NCI-H510A (cell line): Measurements from ENCODE around the gene NAA10.

Source experiments
- DNase-seq: peaks from one replicate; lab custom pipeline; 2025; lab: John Stamatoyannopoulos, UW

Gene NAA10

DNA sequence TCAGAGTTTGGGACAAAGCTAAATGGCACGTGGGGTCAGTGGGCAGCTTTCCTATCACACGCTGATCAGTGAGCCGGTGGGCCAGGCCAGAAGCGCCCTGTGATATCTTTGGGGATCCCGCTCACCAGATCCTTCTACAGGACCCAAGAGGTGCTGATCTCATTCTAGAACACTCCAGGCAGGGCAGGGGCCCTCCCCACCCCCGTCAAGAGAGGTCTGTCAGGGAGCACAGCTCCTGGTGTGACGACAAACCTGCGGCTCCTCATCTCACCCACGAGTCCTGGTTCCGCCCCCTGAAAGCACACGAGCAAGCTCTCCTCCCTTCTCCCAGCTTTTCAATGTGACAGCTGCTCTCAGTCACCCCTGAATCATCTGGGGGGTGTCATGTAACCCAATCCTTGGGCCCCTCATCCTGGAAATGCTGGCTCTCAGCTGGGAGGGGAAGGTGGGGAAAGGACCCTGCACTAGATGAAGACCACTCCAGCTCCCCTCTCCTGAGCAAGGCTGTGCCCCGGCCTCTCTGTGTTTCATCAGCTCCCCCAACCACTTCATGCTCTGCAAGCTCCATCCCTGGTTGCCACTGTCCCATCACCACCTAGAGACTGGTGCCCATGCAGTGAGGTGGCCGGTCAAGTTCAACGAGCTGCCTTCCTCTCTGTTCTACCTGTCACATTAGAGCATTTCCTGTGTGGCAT is 32.2 kb upstream of the NAA10 start:
- DNase-seq = no peak

DNA sequence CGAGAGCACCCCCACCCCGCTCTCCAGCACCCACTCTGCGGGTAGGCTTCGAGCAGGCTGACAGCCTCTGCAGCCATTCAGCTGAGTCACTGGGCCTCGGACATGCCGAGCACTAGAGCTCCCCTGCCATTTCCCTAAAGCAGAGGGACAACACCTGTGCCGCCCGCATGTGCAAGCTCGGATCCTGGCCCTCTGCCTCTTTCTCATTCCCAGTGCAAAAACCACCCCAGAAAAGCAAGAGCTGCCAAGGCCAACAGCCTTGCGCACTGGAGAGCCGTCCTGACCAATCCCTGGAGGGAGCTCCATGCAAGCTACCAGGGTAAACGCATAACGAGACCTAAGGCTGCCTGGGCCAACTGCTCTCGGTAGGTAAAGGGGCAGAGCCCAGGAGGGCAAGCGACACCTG is 31.4 kb upstream of the NAA10 start:
- no peak for DNase-seq

DNA sequence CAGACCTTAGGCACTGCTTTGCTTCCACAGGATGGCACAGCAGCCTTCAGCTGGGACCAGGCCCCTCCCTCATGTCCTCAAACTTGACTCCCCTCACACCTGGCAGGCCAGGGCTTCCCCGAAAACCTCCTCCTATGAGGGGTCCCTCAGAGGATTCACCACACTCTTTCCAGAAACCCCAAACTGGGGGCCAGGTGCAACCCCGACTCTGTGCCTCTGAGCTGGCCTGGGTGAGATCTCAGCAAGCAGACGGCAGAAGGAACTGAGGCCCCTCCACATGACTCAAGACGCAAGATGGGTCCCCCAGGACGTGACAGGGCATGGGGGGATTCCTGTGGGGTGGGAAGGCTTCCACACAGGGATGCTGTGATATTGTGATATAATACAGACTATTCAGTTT is 30.6 kb upstream of the NAA10 start:
- no peak for DNase-seq

DNA sequence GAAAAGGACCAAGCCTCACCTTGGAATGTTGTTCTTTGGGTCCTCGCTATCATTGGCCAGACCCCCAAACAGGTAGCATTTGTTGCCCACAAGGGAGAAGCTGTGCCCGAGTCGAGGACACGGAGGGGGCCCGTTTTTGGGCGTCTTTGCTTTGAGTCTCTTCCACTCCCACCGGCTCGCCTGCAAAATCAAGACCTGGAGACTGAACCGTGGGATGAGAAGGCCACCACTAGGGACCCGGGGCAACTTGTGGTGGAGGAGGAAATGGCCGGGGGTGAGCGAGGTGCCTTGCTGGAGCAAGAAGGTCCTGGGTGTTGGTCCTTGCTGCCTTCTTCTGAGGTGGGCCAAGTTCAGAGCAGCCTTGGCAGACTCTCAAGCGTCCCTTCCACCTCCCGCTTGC is 29.3 kb upstream of the NAA10 start:
- DNase-seq = no peak

DNA sequence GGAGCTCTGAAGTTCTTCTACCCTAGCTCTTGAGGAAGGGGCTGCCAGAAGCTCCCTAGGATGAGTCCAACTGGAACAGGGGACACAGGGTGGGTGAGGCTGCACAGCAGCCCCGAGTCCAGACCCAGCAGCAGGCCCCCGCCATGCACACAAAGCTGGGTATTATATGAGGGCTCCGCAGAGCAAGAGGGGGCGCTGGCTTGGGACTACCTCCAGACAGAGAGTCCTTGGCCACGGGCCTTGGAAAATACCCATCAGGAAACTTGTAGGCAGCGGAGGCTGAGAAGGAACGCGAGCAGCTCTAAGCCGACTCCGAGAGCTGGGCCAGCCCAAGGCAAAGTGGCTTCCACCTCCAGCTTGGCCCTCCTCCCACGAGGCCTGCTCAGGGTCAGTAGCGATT is 28.7 kb upstream of the NAA10 start:
- DNase-seq = no peak

DNA sequence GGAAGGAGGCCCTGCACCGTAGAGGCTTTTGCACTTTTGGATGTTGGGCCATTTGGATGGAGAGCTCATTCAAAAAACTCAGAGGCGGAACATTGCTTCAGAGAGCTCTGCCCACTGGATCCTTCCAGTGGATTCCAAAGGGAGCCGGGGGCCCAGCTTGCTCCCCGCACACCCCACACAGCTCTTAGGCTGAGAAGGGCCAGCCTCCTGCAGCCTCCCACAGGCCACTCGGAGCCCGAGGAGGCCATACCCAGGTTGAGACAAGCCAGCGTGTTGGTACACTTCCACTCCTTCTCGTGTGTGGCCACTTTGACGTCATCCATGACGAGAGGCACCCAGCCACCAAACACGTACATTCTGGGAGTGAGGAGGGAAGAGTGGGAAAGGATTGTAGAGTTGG is 26.5 kb upstream of the NAA10 start:
- no peak for DNase-seq

DNA sequence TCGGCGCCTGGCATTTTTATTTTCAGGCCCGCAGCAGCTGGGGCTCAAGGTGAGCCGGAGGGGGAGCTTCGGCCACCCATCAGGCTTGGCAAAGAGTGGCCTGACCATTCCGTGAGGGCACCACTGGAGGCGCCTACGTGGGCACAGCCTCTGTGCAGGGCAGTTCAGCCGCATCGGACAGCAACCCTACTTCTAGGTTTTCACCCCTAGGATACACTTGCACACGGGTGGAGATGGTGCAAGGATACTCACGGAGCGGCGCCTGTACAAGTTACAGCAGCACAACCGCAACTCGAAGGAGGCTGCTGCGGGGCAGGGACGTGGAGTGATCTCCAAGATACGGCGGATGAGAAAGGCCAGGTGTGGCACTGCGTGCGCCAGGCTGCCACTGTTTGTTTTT is 25.9 kb upstream of the NAA10 start:
- no peak for DNase-seq

DNA sequence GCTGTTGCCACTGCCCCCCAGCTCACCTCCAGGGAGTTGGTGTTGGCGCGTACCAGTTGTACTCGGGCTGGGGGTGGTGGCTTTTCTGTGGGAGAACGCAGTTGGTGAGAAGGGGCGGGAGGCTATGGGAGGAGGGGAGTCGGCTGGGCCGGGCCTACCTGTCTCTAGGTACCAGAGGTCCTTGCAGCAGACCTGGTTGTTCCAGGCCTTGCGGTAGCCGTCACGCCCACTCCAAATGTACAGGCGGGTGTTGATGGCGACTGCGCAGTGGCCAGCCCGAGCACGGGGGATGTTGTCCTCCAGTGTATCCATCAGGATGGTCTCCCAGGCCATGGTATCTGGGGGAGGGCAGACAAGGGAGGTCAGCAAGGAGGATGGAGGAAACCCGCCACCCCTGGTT is 25.2 kb upstream of the NAA10 start:
- no peak for DNase-seq

DNA sequence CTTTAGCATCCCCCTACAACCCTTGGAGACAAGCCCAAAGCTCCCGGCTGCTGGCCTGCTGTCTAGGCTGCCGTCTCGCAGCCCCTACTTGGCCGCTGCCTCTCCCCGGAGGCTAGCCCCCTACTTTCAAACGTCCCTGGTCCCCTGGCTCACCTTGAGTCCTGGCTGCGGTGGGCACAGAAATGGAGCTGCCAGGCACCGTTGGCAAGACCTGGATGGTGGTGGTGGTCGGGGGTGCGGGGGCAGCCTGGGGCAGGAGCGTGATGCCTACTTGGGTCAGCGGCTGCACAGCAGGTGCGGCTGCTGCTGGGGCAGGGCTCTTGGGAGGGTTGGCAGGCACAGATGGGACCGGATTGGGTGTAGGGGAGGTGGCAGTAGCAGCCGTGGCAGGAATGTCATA is 24.8 kb upstream of the NAA10 start:
- DNase-seq = no peak

DNA sequence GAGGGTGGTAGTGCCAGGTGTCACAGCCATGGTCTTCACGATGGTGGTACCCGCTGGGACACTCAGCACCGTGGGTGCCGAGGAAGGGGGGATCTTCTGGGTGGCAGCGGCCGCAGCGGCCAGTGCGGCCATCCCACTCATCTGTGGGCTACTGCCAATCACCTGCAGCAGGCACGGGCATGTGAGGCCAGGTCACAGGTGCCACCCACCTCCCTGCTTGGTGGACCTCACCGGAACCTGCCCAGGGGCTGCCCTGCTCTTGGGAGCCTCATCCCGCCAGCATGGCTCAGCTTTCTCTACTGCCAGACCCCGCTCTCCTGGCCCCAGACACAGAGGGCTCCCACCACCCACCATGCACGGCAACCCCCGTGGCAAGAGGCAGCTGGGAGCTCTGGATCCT is 23.8 kb upstream of the NAA10 start:
- no peak for DNase-seq

DNA sequence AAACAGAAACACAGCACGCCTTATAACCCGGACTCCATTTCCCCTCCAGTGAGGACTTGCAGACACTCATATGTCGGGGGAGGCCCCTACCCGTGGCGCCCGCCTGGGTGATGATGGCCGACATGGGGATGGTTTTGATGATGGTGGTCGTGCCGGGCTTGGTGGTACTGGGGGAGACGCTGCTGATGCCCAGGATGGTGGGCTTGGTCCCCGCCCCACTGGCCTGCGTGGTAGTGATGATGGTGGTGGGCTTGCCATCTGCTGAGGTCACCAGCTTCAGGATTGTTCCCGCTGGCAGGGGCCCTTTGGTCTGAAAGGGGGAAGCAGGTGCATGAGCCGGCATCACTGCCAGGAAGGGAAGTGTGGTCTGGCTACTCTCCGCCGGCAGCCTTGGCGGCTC is 22.4 kb upstream of the NAA10 start:
- DNase-seq = no peak

DNA sequence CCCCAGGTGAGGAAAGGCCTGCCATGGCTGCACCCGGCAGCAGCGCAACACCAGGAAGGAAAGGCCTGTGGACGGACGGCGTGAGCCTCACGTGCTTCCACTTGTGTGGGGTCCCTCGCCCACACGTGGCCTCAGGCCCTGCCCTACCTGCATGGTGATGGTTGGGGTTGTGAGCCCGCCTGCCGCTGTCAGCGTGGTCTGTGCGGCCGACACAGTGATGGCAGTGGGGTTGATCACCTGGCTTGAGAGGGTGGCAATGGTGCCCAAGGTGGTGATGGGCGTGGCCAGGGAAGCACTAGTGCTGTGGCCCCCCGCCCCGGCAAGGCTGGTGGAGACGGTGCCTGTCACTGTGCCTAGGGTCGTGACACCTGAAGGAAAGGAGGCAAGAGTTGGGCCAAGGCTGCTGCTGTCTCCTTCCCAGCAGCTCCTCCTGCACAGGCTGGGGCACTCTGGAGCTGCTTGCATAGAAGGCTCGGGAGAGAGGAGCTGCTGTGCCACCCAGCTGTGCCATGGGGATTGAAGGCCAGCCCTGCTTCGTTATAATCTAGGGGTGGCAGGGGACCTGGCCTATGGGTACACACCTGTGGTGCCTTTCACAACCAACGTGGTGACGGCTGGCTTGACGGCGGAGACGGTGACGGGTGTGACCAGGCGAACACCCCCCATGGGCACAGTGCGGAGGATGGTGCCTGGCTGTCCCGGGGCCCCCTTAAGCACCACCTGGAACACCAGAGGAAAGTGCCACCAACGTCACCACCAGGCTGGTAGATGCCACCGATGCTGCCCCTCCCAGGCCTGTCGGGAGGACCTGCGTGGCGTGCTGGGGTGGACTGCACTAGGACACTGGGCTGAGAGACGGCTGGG is 21.4 kb upstream of the NAA10 start:
- no peak for DNase-seq

DNA sequence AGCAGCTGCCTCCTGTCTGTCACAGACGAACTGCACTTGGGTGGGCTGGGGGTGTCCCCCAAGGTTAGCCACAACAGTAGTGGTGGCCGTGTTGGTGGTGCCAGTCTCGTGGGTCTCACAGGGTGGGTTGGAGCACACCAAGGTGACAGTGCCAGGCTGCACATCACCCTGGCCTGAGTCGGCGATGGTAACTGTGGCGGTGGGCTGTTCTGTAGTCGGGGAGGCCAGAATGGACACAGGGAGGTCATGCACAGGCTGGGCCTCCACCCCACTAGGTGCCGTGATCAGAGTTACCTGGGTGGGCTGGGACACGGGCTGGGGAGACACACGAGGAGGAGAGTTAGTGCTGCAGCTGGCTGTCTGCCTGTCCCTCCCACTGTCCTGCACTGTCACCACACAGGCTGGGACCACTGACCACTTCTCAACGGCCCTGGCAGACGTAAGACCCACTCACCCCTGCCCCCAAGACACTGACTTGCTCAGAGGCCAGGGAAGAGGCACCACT is 20.4 kb upstream of the NAA10 start:
- no peak for DNase-seq

DNA sequence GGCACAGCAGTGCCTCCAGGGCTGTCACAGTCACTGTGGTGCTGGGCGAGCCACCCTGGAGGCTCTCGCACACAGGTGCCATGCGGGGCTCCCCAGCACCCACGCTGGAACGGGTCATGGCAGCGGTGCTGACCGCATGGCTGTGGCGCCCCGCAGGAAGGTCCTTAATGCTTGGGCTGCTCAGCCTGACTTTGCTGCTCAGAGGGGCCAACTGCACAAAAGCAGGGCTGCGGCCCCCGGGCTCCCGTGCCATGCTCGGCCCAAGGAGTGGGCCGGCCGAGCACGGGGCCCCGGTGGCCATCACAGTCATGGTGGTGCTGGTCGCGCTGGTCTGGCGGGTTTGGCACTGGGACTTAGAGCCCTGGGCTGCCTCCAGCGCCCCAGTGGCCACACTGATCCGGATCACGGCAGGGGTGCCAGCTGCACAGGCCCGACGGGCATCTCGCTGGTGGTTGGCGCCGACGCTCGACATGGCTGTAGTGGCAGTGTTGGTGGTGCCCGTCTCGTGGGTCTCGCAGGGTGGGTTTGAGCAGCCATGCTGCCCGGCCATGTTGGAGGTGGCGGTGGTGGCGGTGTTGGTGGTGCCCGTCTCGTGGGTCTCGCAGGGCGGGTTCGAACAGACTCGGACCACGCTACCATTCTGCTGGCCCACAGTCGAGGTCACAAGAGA is 19.9 kb upstream of the NAA10 start:
- no peak for DNase-seq

DNA sequence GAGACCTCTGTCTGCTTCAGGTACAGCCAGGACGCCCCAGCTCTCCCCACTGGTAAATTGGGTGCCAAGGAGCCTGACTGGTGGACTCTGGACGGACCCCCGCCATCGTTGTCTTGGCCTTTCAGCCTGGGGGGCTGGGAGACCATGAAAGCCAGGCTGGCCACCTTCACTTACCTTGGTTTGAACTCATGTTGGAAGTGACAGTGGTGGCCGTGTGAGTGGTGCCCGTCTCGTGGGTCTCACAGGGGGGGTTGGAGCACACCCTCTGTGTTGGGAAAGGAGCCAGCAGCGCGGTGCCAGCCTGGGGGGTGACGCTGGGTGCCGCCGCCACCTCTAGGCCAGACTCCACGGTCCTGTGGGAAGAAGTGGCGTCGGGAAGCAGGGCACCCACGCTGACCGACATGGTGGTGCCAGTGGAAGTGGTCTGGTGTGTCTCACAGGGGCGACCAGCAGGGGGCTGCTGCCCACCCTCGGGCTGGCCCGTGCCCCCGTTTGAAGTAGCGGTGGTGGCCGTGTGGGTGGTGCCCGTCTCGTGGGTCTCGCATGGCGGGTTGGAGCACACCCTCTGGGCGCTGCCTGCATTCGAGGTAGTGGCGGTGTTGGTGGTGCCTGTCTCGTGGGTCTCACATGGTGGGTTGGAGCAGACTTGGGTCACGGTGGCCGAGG is 19.2 kb upstream of the NAA10 start:
- DNase-seq = no peak

DNA sequence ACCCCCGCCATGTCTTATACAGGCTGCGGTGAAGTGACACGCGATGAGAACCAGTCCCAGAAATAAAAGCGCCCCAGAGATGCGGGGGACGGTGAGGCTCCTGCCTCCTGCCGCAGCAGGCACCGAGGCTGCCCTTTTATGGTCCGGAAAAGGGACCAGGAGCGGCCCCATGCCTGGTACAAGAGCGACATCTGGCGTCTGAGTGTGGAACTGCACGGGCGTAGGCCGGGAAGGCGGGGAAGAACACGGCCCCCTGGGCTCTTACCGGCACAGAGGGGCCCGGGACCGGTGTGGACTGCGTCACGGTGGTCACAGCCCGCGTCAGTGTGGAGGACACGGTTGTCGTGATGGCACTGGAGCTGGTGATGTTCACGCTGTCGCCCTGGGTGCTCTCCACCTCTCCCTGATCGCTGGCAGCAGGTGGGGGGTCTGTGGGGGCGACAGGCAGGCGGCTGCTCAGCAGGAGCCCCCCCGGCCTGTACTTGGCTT is 18.5 kb upstream of the NAA10 start:
- no peak for DNase-seq

DNA sequence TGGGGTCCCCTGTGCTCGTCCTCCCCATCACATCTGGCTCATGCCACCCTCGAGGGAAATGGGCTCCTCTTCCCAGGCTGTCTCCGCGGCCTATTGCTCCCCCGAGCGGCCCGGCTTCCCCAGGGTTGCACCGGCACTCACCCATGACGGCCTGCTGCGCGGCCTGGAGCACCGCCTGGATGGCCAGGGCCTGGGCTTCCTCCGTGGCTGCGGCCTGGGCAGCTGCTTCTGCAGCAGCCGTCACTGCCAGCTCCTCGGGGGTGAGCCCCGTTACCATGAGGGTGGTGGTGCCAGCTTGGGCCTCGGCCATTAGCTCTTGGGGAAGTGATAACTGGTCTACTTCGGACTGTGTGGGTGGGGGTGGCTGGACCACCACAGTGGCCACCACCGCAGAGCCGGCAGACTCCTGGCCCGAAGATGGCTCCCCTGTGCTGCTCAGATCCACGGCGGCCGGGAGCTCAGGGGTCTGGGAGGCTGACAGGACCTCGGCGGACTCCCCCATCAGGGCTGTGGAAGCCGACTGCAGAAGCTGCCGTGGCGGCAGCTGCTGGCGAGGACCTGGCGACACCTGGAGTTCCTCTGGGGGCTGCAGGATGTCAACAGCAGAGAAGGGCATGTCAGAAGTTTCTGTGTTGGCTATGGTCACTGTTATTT is 17.7 kb upstream of the NAA10 start:
- no peak for DNase-seq

DNA sequence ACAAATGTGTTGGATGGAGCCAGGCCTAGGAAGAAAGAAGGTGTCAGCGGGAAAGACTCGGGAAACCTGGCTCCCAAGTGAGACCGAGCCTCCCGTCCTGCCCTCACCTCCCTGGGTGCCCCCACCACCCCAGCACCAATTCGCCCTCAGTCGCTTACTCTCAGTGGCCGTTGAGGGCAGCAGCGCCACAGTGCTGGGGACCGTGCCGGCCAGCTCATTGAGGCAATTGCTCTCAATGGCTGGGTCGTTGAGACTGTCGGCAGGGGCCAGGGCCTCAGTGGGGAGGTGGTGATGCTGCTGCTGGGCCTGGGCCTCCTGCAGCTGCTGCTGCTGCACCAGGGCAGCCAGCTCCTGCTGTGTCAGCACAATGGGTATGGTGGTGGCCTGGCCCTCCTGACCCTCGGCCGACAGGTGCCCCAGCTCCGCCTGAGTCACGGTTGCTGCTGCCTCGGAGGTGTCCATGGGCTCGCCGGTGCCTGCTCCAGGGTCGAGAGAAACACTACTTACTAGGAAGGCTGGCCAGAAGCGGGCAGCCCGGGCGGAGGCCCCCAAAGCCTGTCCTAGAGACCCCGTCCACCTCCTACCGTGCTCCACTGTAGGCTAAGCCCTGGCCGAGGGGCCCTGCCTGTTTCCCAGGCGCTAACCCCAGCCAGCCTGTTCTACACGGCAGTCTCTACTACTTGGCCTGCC is 17.0 kb upstream of the NAA10 start:
- no peak for DNase-seq

DNA sequence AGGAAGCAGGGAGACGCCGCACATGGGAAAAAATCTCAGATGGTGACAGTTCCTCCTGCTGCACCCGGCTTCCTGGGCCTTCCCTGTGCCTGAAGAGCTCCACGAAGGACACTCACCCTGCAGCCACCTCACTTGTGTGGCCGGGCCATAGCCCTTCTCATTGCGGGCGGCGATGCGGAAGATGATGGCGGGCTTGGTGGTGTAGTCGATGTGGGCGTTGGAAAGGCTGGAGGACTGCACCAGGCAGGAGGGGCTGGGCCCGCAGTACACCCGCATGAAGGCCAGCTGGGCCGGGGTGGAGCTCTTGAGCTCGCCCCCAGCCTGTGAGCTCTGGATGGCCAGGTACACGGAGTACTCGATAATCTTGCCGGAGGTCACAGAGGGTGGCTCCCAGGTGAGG is 15.3 kb upstream of the NAA10 start:
- no peak for DNase-seq

DNA sequence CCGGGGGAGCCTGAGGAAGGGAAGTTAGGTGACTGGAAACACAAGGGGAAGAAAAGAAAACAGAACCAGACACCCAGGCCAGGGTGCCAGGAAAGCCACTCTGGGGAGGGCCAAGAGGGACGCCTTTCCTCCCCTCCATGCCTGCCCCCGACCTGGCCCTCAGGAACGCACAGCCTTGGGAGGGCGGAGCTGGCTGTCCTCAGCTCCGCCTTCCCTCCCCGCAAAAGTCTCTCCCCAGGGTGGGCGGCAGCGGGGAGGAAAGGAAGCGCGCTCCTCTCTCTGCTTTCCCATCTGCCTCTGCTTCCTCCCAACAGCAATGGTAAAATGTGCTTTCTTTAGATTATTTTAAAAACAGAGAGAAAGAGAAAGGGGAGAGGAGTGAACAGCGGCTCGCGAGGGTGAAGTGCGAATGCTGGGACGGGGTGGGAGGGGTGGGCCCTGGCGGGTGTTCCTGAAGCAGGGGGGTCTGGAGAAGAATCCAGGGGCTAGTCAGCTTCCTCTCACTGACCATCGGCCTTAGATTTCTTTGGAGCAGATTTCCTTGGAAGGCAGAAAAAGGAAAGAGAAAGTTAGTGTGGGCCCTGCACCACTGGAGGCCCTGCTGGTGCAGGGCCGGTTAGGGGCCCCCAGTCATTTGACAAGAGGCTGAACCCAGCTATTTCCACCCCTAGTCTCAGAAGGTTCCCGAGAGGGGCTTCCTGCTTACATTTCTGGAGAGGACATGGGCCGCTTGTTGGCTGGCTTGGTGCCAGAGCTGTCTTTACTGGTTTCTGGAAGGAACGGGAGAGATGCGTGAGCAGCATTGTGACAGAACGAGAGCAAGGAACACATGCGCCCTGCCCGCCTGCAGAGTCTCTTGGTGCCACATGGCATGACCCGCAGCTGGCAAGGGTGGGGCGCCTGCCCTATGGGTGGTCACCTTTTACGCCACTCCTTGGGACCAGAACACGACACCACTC is 14.3 kb upstream of the NAA10 start:
- DNase-seq = no peak
